Astrocyte (in vitro differentiated cells and primary cell): ENCODE measurements around the gene C5orf63. TPM values are rescaled to one million over a fixed set of nuclear protein-coding genes. Genes with fewer than 3 reads are reported as not detected.
"Not testable (repeated sequence)": the region's sequence is repeated elsewhere in the genome, so short reads cannot be mapped to it uniquely, and the experiment has no call there.

Source experiments
- DNase-seq: peaks from one replicate; pipeline ENCODE4 v3.0.0-alpha.2; 2010; ENCODE audit warnings: low read depth
- FAIRE-seq: peaks from 2 replicates; lab custom pipeline; 2011; peaks lifted over from hg19 to GRCh38; lab: Jason Lieb, UNC
- H2AFZ ChIP-seq: 2 replicates; pipeline ENCODE4 v1.6.0; 2012; ENCODE audit warnings: low read depth, low read length, inconsistent platforms
- H3K27ac ChIP-seq: 2 replicates; pipeline ENCODE4 v1.5.1; 2011; ENCODE audit warnings: low read depth, low read length, inconsistent platforms
- H3K27me3 ChIP-seq: 2 replicates; pipeline ENCODE4 v1.6.0; 2011; ENCODE audit warnings: low read length, inconsistent platforms; ENCODE audit not compliant: insufficient read depth
- H3K36me3 ChIP-seq: 2 replicates; pipeline ENCODE4 v1.5.1; 2011; ENCODE audit warnings: low read length, inconsistent platforms; ENCODE audit not compliant: insufficient read depth
- H3K4me1 ChIP-seq: 2 replicates; pipeline ENCODE4 v1.5.1; 2011; ENCODE audit warnings: low read length, inconsistent platforms; ENCODE audit not compliant: insufficient read depth
- H3K4me2 ChIP-seq: 2 replicates; pipeline ENCODE4 v1.6.0; 2012; ENCODE audit warnings: low read length, inconsistent platforms
- H3K4me3 ChIP-seq: 2 replicates; pipeline ENCODE4 v1.5.1; 2011; ENCODE audit warnings: low read depth, mild to moderate bottlenecking, low read length, inconsistent platforms; ENCODE audit not compliant: insufficient read depth
- H3K79me2 ChIP-seq: 2 replicates; pipeline ENCODE4 v1.6.0; 2012; ENCODE audit warnings: mild to moderate bottlenecking, low read length, inconsistent platforms; ENCODE audit not compliant: insufficient read depth
- H3K9ac ChIP-seq: 2 replicates; pipeline ENCODE4 v1.6.0; 2012; ENCODE audit warnings: mild to moderate bottlenecking, low read length, inconsistent platforms
- H3K9me3 ChIP-seq: 2 replicates; pipeline ENCODE4 v1.5.1; 2012; ENCODE audit warnings: low read depth, mild to moderate bottlenecking, low read length, inconsistent platforms; ENCODE audit not compliant: insufficient read depth
- H4K20me1 ChIP-seq: 2 replicates; pipeline ENCODE4 v1.6.0; 2012; ENCODE audit warnings: low read length, inconsistent platforms; ENCODE audit not compliant: insufficient read depth
- H3K27ac Mint-ChIP-seq: one replicate; pipeline ENCODE4 v1.8.0; 2021; ENCODE audit warnings: mild to moderate bottlenecking, mixed read lengths; ENCODE audit not compliant: unreplicated experiment
- H3K27me3 Mint-ChIP-seq: one replicate; pipeline ENCODE4 v1.8.0; 2021; ENCODE audit warnings: low read depth, mixed read lengths; ENCODE audit not compliant: unreplicated experiment
- H3K36me3 Mint-ChIP-seq: one replicate; pipeline ENCODE4 v1.8.0; 2021; ENCODE audit warnings: low read depth, mixed read lengths; ENCODE audit not compliant: unreplicated experiment
- H3K4me1 Mint-ChIP-seq: one replicate; pipeline ENCODE4 v1.8.0; 2021; ENCODE audit warnings: low read depth, mixed read lengths; ENCODE audit not compliant: unreplicated experiment
- H3K4me3 Mint-ChIP-seq: one replicate; pipeline ENCODE4 v1.8.0; 2021; ENCODE audit warnings: mild to moderate bottlenecking, moderate library complexity, mixed read lengths; ENCODE audit not compliant: unreplicated experiment
- H3K9me3 Mint-ChIP-seq: one replicate; pipeline ENCODE4 v1.8.0; 2021; ENCODE audit warnings: mild to moderate bottlenecking, mixed read lengths; ENCODE audit not compliant: unreplicated experiment
- EZH2 ChIP-seq: IDR thresholded peaks from 2 replicates; pipeline ENCODE4 v1.6.1; 2012; ENCODE audit warnings: mild to moderate bottlenecking, low read length, inconsistent platforms; ENCODE audit not compliant: insufficient read depth
- total RNA-seq: library from RNA; stranded (reverse); gene quantifications from 2 replicates; pipeline ENCODE4 v1.2.1, GENCODE V29; 2021
- TF ChIP-seq, protein P1 (sequence below): IDR thresholded peaks from 2 replicates; pipeline ENCODE4 v1.5.1; 2011; ENCODE audit warnings: low read depth, mild to moderate bottlenecking, inconsistent platforms, low read length, moderate library complexity; ENCODE audit not compliant: insufficient read depth

C5orf63 gene
- total RNA-seq, 1 donor from 2014 or later = 0.36 TPM

DNA sequence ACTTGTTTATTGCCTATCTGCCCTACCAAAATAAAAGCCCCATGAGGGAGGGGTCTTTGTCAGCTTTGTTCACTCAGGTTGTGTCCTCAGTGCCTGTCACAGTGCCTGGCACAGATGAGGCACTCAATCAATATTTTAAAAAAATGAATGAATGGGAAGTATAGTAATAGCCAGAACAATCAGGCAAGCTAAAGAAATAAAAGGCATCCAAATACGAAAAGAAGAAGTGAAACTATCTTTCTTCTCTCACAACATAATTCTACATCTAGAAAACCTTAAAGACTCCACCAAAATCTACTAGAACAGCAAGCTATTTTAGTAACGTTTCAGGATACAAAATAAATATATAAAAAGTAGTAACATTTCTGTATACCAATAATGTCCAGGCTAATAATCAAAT lies 37.8 kb upstream of the C5orf63 start:
- peaks cover 7% of the 10 kb centered on the region for H3K36me3 Mint-ChIP-seq
- no peaks in the 10 kb centered on the region for H3K79me2 ChIP-seq
- H3K9me3 Mint-ChIP-seq = peaks cover 24% of the 10 kb centered on the region

DNA sequence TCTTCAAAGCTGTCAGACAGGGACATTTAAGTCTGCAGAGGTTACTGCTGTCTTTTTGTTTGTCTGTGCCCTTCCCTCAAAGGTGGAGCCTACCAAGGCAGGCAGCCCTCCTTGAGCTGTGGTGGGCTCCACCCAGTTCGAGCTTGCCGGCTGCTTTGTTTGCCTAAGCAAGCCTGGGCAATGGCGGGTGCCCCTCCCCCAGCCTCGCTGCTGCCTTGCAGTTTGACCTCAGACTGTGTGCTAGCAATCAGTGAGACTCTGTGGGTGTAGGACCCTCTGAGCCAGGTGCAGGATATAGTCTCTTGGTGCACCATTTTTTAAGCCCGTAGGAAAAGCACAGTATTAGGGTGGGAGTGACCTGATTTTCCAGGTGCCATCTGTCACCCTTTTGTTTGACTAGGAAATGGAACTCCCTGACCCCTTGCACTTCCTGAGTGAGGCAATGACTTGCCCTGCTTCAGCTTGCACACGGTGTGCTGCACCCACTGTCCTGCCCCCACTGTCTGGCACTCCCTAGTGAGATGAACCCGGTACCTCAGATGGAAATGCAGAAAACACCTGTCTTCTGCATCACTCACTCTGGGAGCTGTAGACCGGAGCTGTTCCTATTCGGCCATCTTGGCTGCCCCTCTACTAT lies 35.4 kb upstream of the C5orf63 start:
- not testable (repeated sequence) for FAIRE-seq, H4K20me1 ChIP-seq, H3K36me3 ChIP-seq, H3K9ac ChIP-seq, H3K79me2 ChIP-seq, H3K9me3 ChIP-seq, H3K4me1 Mint-ChIP-seq, H3K4me2 ChIP-seq, H2AFZ ChIP-seq, H3K4me3 ChIP-seq, H3K27ac Mint-ChIP-seq, H3K27me3 ChIP-seq, DNase-seq, H3K4me3 Mint-ChIP-seq, H3K27me3 Mint-ChIP-seq, H3K36me3 Mint-ChIP-seq, H3K4me1 ChIP-seq, H3K27ac ChIP-seq
- H3K9me3 Mint-ChIP-seq = peaks cover 26% of the 10 kb centered on the region

More for the DNA sequence above, 37.8 kb upstream of the C5orf63 start:
- Mint-ChIP-seq H3K27me3 (peaks cover 3% of the 10 kb centered on the region), H3K27ac (peak overlapping the region; percentile 94), H3K4me3 (no peak overlapping the region), H3K4me1 (no peaks in the 10 kb centered on the region)
- Histone ChIP-seq H2AFZ (no peak overlapping the region), H3K36me3 (no peaks in the 10 kb centered on the region), H3K27ac (no peak overlapping the region), H3K4me1 (no peaks in the 10 kb centered on the region), H3K9me3 (peaks cover 2% of the 10 kb centered on the region), H3K4me3 (no peak overlapping the region), H3K9ac (no peak overlapping the region), H4K20me1 (no peaks in the 10 kb centered on the region), H3K4me2 (no peak overlapping the region), H3K27me3 (no peaks in the 10 kb centered on the region)
- DNase-seq (no peak), FAIRE-seq (no peak)
- TF ChIP-seq EZH2 = no peak
- TF ChIP-seq, protein P1, sequence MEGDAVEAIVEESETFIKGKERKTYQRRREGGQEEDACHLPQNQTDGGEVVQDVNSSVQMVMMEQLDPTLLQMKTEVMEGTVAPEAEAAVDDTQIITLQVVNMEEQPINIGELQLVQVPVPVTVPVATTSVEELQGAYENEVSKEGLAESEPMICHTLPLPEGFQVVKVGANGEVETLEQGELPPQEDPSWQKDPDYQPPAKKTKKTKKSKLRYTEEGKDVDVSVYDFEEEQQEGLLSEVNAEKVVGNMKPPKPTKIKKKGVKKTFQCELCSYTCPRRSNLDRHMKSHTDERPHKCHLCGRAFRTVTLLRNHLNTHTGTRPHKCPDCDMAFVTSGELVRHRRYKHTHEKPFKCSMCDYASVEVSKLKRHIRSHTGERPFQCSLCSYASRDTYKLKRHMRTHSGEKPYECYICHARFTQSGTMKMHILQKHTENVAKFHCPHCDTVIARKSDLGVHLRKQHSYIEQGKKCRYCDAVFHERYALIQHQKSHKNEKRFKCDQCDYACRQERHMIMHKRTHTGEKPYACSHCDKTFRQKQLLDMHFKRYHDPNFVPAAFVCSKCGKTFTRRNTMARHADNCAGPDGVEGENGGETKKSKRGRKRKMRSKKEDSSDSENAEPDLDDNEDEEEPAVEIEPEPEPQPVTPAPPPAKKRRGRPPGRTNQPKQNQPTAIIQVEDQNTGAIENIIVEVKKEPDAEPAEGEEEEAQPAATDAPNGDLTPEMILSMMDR = no peak

DNA sequence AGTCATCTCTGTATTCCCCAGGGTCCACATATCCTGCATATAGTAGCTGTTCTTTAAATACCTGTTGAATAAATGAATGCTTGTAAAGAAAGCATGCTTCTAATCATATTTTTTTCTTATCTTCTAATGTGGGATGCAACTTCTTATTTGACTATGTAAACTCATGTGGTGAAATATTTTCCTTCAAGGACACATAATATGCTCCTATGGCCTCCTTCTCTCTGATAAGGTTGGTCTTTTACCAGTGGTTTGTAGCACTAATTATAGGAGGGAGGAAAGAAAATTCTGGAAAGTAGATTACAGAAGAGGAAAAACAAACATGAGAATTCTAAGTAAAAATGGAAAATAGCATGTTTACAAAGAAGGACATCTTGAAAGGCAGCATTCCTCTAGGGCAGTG lies 28.6 kb upstream of the C5orf63 start:
- no peaks in the 10 kb centered on the region for H3K9me3 ChIP-seq
- Mint-ChIP-seq H3K9me3 (peaks cover 5% of the 10 kb centered on the region), H3K27me3 (no peaks in the 10 kb centered on the region), H3K36me3 (no peaks in the 10 kb centered on the region), H3K4me1 (peaks cover 18% of the 10 kb centered on the region), H3K27ac (no peak overlapping the region), H3K4me3 (no peak overlapping the region)
- H3K4me3 ChIP-seq = no peak overlapping the region
- H3K79me2 ChIP-seq = no peaks in the 10 kb centered on the region
- H4K20me1 ChIP-seq = no peaks in the 10 kb centered on the region
- H2AFZ ChIP-seq = no peak overlapping the region
- TF ChIP-seq EZH2 = no peak
- TF ChIP-seq, protein P1 = no peak
- H3K36me3 ChIP-seq = no peaks in the 10 kb centered on the region
- peaks cover 2% of the 10 kb centered on the region for H3K27me3 ChIP-seq
- H3K4me1 ChIP-seq = no peaks in the 10 kb centered on the region
- no peak overlapping the region for H3K9ac ChIP-seq
- H3K27ac ChIP-seq = no peak overlapping the region
- H3K4me2 ChIP-seq = no peak overlapping the region
- no peak for DNase-seq
- FAIRE-seq = no peak
